AG10803 (cell line): ENCODE data around the gene DPF3.

ENCODE experiments used
- DNase-seq: peaks from one replicate; pipeline ENCODE4 v3.0.0; 2010; ENCODE audit warnings: low read depth
- H3K4me3 ChIP-seq: 2 replicates; pipeline ENCODE4 v1.5.1; 2011; ENCODE audit warnings: mild to moderate bottlenecking, low read length, control low read depth
- CTCF ChIP-seq: conservative IDR thresholded peaks from 2 replicates; pipeline ENCODE4 v1.5.1; 2011; ENCODE audit warnings: mild to moderate bottlenecking, low read length, control low read depth, inconsistent platforms

The DPF3 gene

GRCh38 chr14:72852194-72852593 is 41.7 kb downstream of the DPF3 start:
- no peak for DNase-seq
- H3K4me3 ChIP-seq: no peak overlapping the region
- no peak for TF ChIP-seq CTCF

- no peak overlapping the region for H3K4me3 ChIP-seq
- TF ChIP-seq CTCF: no peak
- DNase-seq: no peak
These were observed 42.3 kb downstream of the DPF3 start for GRCh38 chr14:72851635-72852034.

GRCh38 chr14:72850360-72850759 is 43.5 kb downstream of the DPF3 start:
- no peak for TF ChIP-seq CTCF
- peak; percentile 24 for DNase-seq
- no peak overlapping the region for H3K4me3 ChIP-seq

- no peak for DNase-seq
- no peak overlapping the region for H3K4me3 ChIP-seq
- no peak for TF ChIP-seq CTCF
These were observed 44.7 kb downstream of the DPF3 start for GRCh38 chr14:72849222-72849621.

- no peak for DNase-seq
- TF ChIP-seq CTCF: no peak
- no peak overlapping the region for H3K4me3 ChIP-seq
These were observed 46.2 kb downstream of the DPF3 start for GRCh38 chr14:72847721-72848120.

GRCh38 chr14:72845683-72846082 is 48.2 kb downstream of the DPF3 start:
- H3K4me3 ChIP-seq: no peak overlapping the region
- DNase-seq: no peak
- no peak for TF ChIP-seq CTCF

GRCh38 chr14:72845196-72845595 is 48.7 kb downstream of the DPF3 start:
- no peak overlapping the region for H3K4me3 ChIP-seq
- DNase-seq: no peak
- TF ChIP-seq CTCF: no peak
